HEK293T (cell line): Measurements from ENCODE around the gene RBP3.

Experiments
- BHLHE40 ChIP-seq: fragments of 450-650 bp; IDR thresholded peaks from 2 replicates; pipeline ENCODE4 v1.6.1; 2016; ENCODE audit warnings: mild to moderate bottlenecking, moderate library complexity, borderline replicate concordance
- CTBP1 ChIP-seq: fragments of 450-650 bp; IDR thresholded peaks from 2 replicates; pipeline ENCODE4 v1.6.1; 2016; ENCODE audit warnings: borderline replicate concordance
- ELF4 ChIP-seq: fragments of 450-650 bp; IDR thresholded peaks from 2 replicates; pipeline ENCODE4 v1.6.1; 2017; ENCODE audit warnings: antibody characterized with exemption
- FOXA1 ChIP-seq: fragments of 450-650 bp; IDR thresholded peaks from 2 replicates; pipeline ENCODE4 v1.6.1; 2016; ENCODE audit warnings: mild to moderate bottlenecking
- FOXK2 ChIP-seq: fragments of 450-650 bp; IDR thresholded peaks from 2 replicates; pipeline ENCODE4 v1.6.1; 2016; ENCODE audit warnings: mild to moderate bottlenecking
- FOXM1 ChIP-seq: fragments of 450-650 bp; IDR thresholded peaks from 2 replicates; pipeline ENCODE4 v1.6.1; 2017; ENCODE audit warnings: mild to moderate bottlenecking, borderline replicate concordance
- HDGF ChIP-seq: fragments of 450-650 bp; IDR thresholded peaks from 2 replicates; pipeline ENCODE4 v1.6.1; 2017; ENCODE audit warnings: antibody characterized with exemption, borderline replicate concordance
- LEF1 ChIP-seq: fragments of 450-650 bp; IDR thresholded peaks from 2 replicates; pipeline ENCODE4 v1.6.1; 2017; ENCODE audit warnings: mild to moderate bottlenecking, borderline replicate concordance
- NFRKB ChIP-seq: fragments of 450-650 bp; IDR thresholded peaks from 2 replicates; pipeline ENCODE4 v1.6.1; 2016; ENCODE audit warnings: mild to moderate bottlenecking, moderate library complexity
- SP1 ChIP-seq: fragments of 450-650 bp; IDR thresholded peaks from 2 replicates; pipeline ENCODE4 v1.6.1; 2017
- SUZ12 ChIP-seq: fragments of 450-650 bp; IDR thresholded peaks from 2 replicates; pipeline ENCODE4 v1.6.1; 2016; ENCODE audit warnings: mild to moderate bottlenecking
- TARDBP ChIP-seq: fragments of 450-650 bp; IDR thresholded peaks from 2 replicates; pipeline ENCODE4 v1.6.1; 2016
- ZNF384 ChIP-seq: fragments of 450-650 bp; IDR thresholded peaks from 2 replicates; pipeline ENCODE4 v1.6.1; 2016
- TF ChIP-seq, protein P1 (sequence below): fragments of 450-650 bp; IDR thresholded peaks from 2 replicates; pipeline ENCODE4 v1.6.1; 2016

DNA sequence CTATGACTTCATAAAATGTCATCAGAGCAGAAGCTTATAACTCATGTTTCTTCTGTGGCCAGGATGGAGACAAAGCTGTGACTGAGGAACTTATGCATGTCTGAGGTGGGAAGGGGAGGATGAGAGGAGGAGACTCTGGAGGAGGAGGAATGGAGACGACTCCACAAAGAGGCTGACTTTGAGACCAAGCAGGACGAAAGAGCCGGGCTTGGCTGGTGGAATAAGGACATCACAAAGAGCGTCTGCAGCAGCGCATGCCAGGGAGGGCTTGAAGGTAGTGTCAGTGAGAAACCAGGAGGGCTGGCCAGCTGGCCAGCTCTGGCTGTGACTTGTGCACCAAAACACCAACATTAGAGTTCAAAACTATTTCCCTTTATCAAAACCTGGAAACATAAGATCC is 32.0 kb upstream of the RBP3 start:
- TF ChIP-seq FOXA1 (no peak), TARDBP (no peak), NFRKB (no peak), ELF4 (no peak), FOXK2 (no peak), FOXM1 (no peak), HDGF (no peak), CTBP1 (no peak), BHLHE40 (no peak), ZNF384 (no peak), LEF1 (no peak), SP1 (no peak), SUZ12 (no peak)
- TF ChIP-seq, protein P1, sequence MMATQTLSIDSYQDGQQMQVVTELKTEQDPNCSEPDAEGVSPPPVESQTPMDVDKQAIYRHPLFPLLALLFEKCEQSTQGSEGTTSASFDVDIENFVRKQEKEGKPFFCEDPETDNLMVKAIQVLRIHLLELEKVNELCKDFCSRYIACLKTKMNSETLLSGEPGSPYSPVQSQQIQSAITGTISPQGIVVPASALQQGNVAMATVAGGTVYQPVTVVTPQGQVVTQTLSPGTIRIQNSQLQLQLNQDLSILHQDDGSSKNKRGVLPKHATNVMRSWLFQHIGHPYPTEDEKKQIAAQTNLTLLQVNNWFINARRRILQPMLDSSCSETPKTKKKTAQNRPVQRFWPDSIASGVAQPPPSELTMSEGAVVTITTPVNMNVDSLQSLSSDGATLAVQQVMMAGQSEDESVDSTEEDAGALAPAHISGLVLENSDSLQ, result no peak
